GM19438 (cell line): Measurements from ENCODE around the gene ATG13.
"Not testable (repeated sequence)": the region's sequence is repeated elsewhere in the genome, so short reads cannot be mapped to it uniquely, and the experiment has no call there.

Experiments
- ATAC-seq: cut with Tn5 transposase; IDR thresholded peaks from one replicate; pipeline ENCODE4 v1.9.1; 2021; ENCODE audit warnings: low read depth; ENCODE audit not compliant: unreplicated experiment

Gene ATG13

DNA sequence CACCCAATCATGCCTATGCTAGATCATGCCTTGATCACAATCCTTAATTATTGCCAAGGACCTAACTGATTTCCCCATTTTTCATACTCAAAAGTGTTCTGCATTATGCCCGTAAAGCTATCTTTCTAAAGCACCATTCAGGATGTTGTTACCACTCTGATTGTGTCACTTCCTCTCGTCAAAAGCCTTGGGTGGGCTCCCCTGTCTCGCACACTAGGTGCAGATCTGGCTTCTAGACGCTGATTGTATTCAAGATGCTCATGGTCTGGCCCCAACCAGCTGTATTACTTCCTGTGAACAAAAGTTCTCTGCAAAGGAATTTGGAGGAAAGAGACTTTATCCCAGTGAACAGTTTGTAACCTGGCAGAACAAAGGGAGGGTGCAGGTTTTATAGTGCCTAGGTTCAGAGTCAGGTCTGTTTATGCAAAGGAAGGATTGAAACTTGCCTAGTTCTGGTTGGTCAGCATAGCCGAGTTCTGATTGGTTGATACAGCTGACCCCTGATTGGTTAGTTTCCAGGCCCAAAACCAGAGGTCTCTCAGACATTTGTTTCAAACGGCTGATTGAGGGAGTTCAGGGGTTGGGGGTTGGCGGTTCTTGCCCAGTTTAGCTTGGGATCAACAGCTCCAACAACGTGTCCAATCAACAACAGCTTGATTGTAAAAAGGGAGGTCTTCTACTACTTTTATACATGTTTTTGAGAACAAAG lies 25.4 kb downstream of the ATG13 start:
- ATAC-seq, result no peak

DNA sequence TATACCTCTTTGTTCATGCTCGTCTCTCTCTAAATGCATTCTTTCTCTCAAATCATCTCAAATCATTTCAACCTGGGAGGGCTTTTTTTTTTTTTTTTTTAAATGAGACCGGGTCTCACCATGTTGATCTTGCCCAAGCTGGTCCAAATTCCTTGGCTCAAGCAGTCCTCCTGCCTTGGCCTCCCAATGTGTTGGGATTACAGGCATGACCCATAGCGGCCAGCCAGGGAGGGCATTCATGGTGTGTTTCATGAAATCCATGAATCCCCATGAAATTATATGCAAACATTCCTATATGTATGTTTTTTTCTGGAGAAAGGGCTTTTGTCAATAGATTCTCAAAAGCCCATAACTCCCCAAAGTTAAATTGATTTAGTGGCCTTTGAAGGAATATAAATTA lies 26.2 kb downstream of the ATG13 start:
- ATAC-seq, result no peak

GRCh38 chr11:46643986-46644385 lies 26.6 kb downstream of the ATG13 start:
- ATAC-seq, result no peak

- no peak for ATAC-seq
These were observed 31.9 kb downstream of the ATG13 start for GRCh38 chr11:46649180-46649738.

DNA sequence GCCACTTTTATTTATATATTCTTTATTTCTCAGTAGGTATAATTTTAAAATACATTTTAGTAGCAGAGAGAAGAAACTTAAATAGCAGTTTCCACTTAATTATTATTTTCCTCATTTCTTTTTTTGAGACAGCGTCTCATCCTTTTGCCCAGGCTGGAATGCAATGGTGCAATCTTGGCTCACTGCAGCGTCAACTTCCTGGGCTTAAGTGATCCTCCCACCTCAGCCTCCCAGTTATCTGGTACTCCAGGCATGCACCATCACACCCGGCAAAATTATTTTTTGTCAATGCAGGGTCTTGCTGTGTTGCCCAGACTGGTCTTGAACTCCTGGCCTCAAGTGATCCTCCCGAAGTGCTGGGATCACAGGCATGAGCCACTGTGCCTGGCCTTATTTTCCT lies 38.3 kb downstream of the ATG13 start:
- no peak for ATAC-seq

GRCh38 chr11:46657186-46657585 lies 39.8 kb downstream of the ATG13 start:
- no peak for ATAC-seq

- no peak for ATAC-seq
These were observed 40.9 kb downstream of the ATG13 start for GRCh38 chr11:46658259-46658658.

GRCh38 chr11:46659908-46660307 lies 42.6 kb downstream of the ATG13 start:
- no peak for ATAC-seq

DNA sequence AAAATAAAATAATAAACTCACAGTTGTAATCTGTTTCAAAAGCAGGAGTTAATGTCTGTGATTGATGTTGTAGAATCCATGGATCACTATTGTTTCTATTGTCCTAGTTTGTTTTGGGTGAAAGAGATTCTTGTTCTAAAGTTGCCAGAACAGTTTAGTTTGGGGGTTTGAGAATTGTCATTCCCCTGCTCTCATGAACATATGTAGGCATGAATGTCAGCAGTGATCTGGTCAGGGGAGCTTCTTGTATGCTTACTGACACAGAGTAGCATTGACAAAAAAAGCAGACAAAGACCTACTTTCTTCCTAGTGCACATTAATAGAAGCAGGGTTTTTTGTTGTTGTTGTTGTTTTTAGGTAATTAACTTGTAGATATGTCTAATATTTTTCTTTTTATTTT lies 44.5 kb downstream of the ATG13 start:
- no peak for ATAC-seq

GRCh38 chr11:46662366-46662765 lies 45.0 kb downstream of the ATG13 start:
- ATAC-seq, result no peak

- no peak for ATAC-seq
These were observed 46.1 kb downstream of the ATG13 start for GRCh38 chr11:46663277-46663940.

DNA sequence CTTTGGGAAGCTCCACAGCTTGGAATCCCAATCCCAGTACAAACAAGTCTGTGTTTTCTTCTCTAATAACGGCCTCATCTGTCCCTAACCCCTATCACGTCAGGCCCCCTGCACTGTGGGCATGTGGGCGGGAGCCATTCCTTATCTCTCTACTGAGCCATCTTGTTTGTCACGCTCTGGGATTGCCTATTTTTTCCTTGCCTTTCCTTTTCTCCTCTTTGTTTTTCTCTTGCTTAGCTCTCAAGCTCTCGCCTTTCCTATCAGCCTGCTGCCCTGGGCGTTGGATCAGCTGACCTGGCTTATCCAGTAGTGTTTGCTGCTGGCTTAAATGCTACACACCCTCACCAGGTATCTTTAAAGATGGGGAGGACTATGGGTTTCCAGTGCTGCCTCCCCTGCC lies 47.3 kb downstream of the ATG13 start:
- ATAC-seq, result no peak

- no peak for ATAC-seq
These were observed 48.0 kb downstream of the ATG13 start for GRCh38 chr11:46665356-46665755.

DNA sequence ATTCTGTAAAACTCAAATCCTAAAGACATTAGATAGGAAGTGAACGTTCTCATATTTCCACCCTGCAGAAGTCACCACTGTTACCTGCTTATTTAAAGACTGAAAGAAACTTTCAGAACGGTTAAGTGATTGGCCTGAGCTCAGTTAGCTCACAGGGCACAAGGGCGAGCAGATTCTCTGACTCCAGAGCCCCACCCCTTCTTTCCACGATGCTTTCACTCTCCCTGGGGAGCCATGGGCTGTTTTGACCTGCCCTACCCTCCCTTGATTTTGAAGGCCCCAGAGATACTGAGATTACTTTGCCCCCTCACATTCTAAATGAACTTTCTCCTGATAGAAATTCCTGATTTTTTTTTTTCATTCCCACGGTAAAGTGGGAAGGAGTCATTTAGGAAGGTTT lies 49.2 kb downstream of the ATG13 start:
- no peak for ATAC-seq

- no peak for ATAC-seq
These were observed 49.7 kb downstream of the ATG13 start for GRCh38 chr11:46667043-46667481.

- no peak for ATAC-seq
These were observed 51.2 kb downstream of the ATG13 start for GRCh38 chr11:46668480-46669085.

GRCh38 chr11:46669711-46670139 lies 52.4 kb downstream of the ATG13 start:
- ATAC-seq, result no peak

DNA sequence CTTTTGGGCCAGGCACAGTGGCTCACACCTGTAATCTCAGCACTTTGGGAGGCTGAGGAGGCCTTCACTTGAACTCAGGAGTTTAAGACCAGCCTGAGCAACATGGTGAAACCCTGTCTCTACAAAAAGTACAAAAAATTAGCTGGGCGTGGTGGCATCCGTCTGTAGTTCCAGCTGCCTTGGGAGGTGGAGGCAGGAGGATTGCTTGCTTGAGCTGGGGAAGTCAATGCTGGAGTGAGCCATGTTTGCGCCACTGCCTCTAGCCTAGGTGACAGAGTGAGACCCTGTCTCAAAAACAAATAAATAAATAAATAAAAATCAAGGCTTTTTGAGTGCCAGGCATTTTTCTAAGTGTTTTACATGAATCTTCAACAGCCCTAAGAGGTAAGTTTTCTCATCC lies 53.2 kb downstream of the ATG13 start:
- ATAC-seq, result not testable (repeated sequence)

DNA sequence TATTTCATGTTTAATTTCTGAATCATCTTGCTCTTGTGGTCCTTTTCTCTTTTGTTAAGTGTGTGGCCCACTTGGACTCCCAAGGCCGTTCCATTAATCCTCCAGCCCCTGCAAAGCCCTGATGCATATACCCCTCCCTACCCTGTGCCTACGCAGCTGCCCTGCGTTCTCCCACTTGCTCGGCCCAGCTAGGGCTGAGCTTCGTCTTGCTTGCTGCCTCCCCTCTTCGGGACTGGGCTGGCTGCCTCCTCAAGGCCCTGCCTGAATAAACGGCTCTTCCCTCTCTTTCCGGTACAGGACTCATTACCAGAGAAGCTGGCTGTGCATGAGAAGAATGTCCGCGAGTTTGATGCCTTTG lies 54.6 kb downstream of the ATG13 start:
- ATAC-seq, result no peak

GRCh38 chr11:46672381-46672839 lies 55.1 kb downstream of the ATG13 start:
- ATAC-seq, result no peak

DNA sequence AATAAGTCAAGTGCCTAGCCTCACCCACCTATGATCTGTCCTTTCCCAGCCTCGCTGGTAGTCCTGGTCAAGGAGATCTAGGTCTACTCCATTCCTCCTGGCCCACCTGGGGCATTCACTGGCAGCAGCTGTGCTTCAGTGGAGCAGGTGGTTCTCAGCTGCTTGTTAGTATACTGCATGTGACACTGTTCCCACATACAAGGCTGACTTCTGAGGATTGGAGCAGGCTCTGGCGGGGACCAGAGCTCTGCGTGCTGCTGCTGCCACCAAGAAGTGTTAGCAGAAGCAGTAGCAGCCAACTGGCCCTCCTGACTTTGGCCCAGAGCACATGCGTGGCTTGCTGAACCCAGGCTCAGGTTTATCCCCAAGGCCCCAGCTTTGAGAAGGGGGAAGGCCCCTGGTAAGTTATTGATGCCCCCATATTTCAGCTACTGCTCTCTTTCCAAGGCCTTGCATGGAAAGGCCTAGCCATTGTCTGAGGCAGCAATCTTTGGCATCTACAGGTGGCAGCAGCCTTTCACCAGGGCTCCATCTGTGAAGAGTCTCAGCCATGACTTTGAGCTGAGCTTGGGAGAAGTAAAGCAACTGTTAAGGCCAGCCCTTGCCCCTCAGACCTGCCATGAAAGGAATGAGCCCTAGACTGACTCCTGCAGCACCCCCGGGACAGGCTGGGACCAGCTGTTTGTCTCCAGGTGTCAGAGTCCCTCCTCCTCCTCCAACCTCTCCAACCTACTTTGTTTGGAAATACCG lies 56.5 kb downstream of the ATG13 start:
- ATAC-seq, result no peak
